Measurements from ENCODE around the gene SIN3A. TPM values are rescaled to one million over a fixed set of nuclear protein-coding genes. Genes with fewer than 3 reads are reported as not detected.

Gene SIN3A
- total and polyA plus RNA-seq, 10 donors: 8.2 to 90.2 (median 79.7) TPM

GRCh38 chr15:75437721-75438120, 13.8 kb downstream of the SIN3A start:
- Histone ChIP-seq H3K27me3 (replicated peaks in 1 of 7) (no peaks in the 10 kb centered on the region), H3K4me1 (peaks cover 0 to 69% (median 19%) of the 10 kb centered on the region in 6 donors), H3K36me3 (peaks cover 0 to 62% (median 1%) of the 10 kb centered on the region in 6 donors), H3K9me3 (no peaks in the 10 kb centered on the region), H3K27ac (no peak overlapping the region), H3K4me3 (no peak overlapping the region)
- no peak for TF ChIP-seq POLR2AphosphoS5 (IDR thresholded peaks at IDR 0.05)
- TF ChIP-seq POLR2A (IDR thresholded peaks at IDR 0.05): no peak
- TF ChIP-seq CTCF (IDR thresholded peaks at IDR 0.05 in 8 of 11, conservative IDR thresholded peaks at IDR 0.05 in 3 of 11): no peak
- DNase-seq: no peak
- intact Hi-C loops (cut with DNase I; ENCODE audit: low total_unique reads): no loop called here
- WGBS, 5 donors: 85 to 95% (median 90%) methylated on average over 4 of the region's 4 CpGs

GRCh38 chr15:75436881-75437280, 14.6 kb downstream of the SIN3A start:
- H3K4me3 ChIP-seq: no peak overlapping the region
- DNase-seq: peak; percentile 7
- H3K27me3 ChIP-seq (replicated peaks in 1 of 7): no peaks in the 10 kb centered on the region
- no peak for TF ChIP-seq POLR2AphosphoS5 (IDR thresholded peaks at IDR 0.05)
- WGBS, 5 donors: 88 to 92% (median 90%) methylated on average over 5 of the region's 5 CpGs
- peaks cover 0 to 77% (median 24%) of the 10 kb centered on the region in 6 donors for H3K4me1 ChIP-seq
- no peak overlapping the region for H3K27ac ChIP-seq
- no peaks in the 10 kb centered on the region for H3K9me3 ChIP-seq
- intact Hi-C loops (cut with DNase I; ENCODE audit: low total_unique reads): no loop called here
- peaks cover 0 to 54% (median 0%) of the 10 kb centered on the region in 6 donors for H3K36me3 ChIP-seq

- Histone ChIP-seq H3K4me1 (peaks cover 0 to 50% (median 16%) of the 10 kb centered on the region in 6 donors), H3K27me3 (replicated peaks in 1 of 7) (no peaks in the 10 kb centered on the region), H3K27ac (no peak overlapping the region), H3K4me3 (no peak overlapping the region), H3K9me3 (no peaks in the 10 kb centered on the region), H3K36me3 (peaks cover 0 to 64% (median 32%) of the 10 kb centered on the region in 6 donors)
- intact Hi-C loops (cut with DNase I; ENCODE audit: low total_unique reads): no loop called here
- TF ChIP-seq POLR2A (IDR thresholded peaks at IDR 0.05) (no peak), CTCF (IDR thresholded peaks at IDR 0.05 in 8 of 11, conservative IDR thresholded peaks at IDR 0.05 in 3 of 11) (no peak), POLR2AphosphoS5 (IDR thresholded peaks at IDR 0.05) (no peak)
- no peak for DNase-seq
- 56 to 62% (median 60%) methylated on average over 1 of the region's 1 CpG for WGBS, 5 donors
Measured at GRCh38 chr15:75431682-75432081, 19.8 kb downstream of the SIN3A start.

GRCh38 chr15:75431270-75431669, 20.2 kb downstream of the SIN3A start:
- no peaks in the 10 kb centered on the region for H3K9me3 ChIP-seq
- no peaks in the 10 kb centered on the region for H3K27me3 ChIP-seq (replicated peaks in 1 of 7)
- H3K4me1 ChIP-seq: peaks cover 0 to 50% (median 14%) of the 10 kb centered on the region in 6 donors
- no peak overlapping the region for H3K4me3 ChIP-seq
- DNase-seq: no peak
- intact Hi-C loops (cut with DNase I; ENCODE audit: low total_unique reads): no loop called here
- H3K27ac ChIP-seq: no peak overlapping the region
- no peak for TF ChIP-seq POLR2A (IDR thresholded peaks at IDR 0.05)
- WGBS, 5 donors: 83 to 96% (median 88%) methylated on average over 2 of the region's 2 CpGs
- H3K36me3 ChIP-seq: peaks cover 0 to 67% (median 36%) of the 10 kb centered on the region in 6 donors

GRCh38 chr15:75430259-75430658, 21.2 kb downstream of the SIN3A start:
- no peak overlapping the region for H3K27ac ChIP-seq
- no peaks in the 10 kb centered on the region for H3K27me3 ChIP-seq (replicated peaks in 1 of 7)
- WGBS, 5 donors: 93 to 97% (median 96%) methylated on average over 7 of the region's 7 CpGs
- H3K4me1 ChIP-seq: peaks cover 0 to 57% (median 20%) of the 10 kb centered on the region in 6 donors
- H3K4me3 ChIP-seq: no peak overlapping the region
- TF ChIP-seq POLR2AphosphoS5 (IDR thresholded peaks at IDR 0.05) (no peak), CTCF (IDR thresholded peaks at IDR 0.05 in 8 of 11, conservative IDR thresholded peaks at IDR 0.05 in 3 of 11) (no peak), POLR2A (IDR thresholded peaks at IDR 0.05) (no peak)
- intact Hi-C loops (cut with DNase I; ENCODE audit: low total_unique reads): no loop called here
- peak; percentile 49 for DNase-seq
- no peaks in the 10 kb centered on the region for H3K9me3 ChIP-seq
- peaks cover 0 to 67% (median 37%) of the 10 kb centered on the region in 6 donors for H3K36me3 ChIP-seq

Measured in spleen (tissue), 11 donors.